A673 (cell line): ENCODE data around the gene SNX32. TPM values are rescaled to one million over a fixed set of nuclear protein-coding genes. Genes with fewer than 3 reads are reported as not detected.
"Not testable (repeated sequence)": the region's sequence is repeated elsewhere in the genome, so short reads cannot be mapped to it uniquely, and the experiment has no call there.

Source experiments
- BruUV-seq: library from RNA; stranded (reverse); fragments of 400-500 nt; replicated peaks from 2 replicates; lab custom pipeline; 2021; lab: Mats Ljungman, UMichigan
- CTCF ChIA-PET: fragments of 300-600 bp; sonication (Branson Sonifier 250); formaldehyde crosslinking; loops from one replicate; lab custom pipeline; 2022; ENCODE audit warnings: antibody characterized with exemption; lab: Charles Lee
- POLR2A ChIA-PET: fragments of 300-600 bp; sonication (Branson Sonifier 250); formaldehyde crosslinking; loops from one replicate; lab custom pipeline; 2022; ENCODE audit warnings: antibody characterized with exemption; ENCODE audit not compliant: low non-redundant PET; lab: Charles Lee
- DNase-seq: peaks from one replicate; pipeline ENCODE4 v3.0.0-alpha.2; 2015; ENCODE audit warnings: low spot score
- H3K27ac ChIP-seq: fragments of 200-600 bp; sonication (generic); 2 replicates; pipeline ENCODE4 v1.5.1; 2016; ENCODE audit warnings: mixed run types, low read depth, mild to moderate bottlenecking, mixed read lengths, antibody characterized with exemption, low read length; ENCODE audit not compliant: poor library complexity, severe bottlenecking
- H3K27me3 ChIP-seq: fragments of 200-600 bp; sonication (generic); replicated peaks from 2 replicates; pipeline ENCODE4 v1.6.1; 2017; ENCODE audit warnings: mixed run types, low read depth, mild to moderate bottlenecking, mixed read lengths, antibody characterized with exemption, low read length; ENCODE audit not compliant: insufficient read depth, poor library complexity
- H3K36me3 ChIP-seq: fragments of 200-600 bp; sonication (generic); 2 replicates; pipeline ENCODE4 v1.6.1; 2016; ENCODE audit warnings: mixed run types, mild to moderate bottlenecking, mixed read lengths, antibody characterized with exemption, low read length; ENCODE audit not compliant: insufficient read depth, poor library complexity, severe bottlenecking
- H3K4me1 ChIP-seq: fragments of 200-600 bp; sonication (generic); 2 replicates; pipeline ENCODE4 v1.6.1; 2017; ENCODE audit warnings: mixed run types, mild to moderate bottlenecking, mixed read lengths, antibody characterized with exemption, low read length; ENCODE audit not compliant: insufficient read depth, poor library complexity, severe bottlenecking
- H3K4me3 ChIP-seq: fragments of 200-600 bp; sonication (generic); 2 replicates; pipeline ENCODE4 v1.5.1; 2016; ENCODE audit warnings: low read depth, mixed run types, mild to moderate bottlenecking, mixed read lengths, low read length; ENCODE audit not compliant: poor library complexity, severe bottlenecking
- H3K9me3 ChIP-seq: fragments of 200-600 bp; sonication (generic); 2 replicates; pipeline ENCODE4 v1.6.1; 2016; ENCODE audit warnings: mixed run types, low read depth, mild to moderate bottlenecking, mixed read lengths, antibody characterized with exemption, low read length; ENCODE audit not compliant: poor library complexity, severe bottlenecking
- CTCF ChIP-seq: fragments of 300-800, 200-600 bp; sonication (generic); conservative IDR thresholded peaks from 2 replicates; pipeline ENCODE4 v1.5.1; 2017; ENCODE audit warnings: low read depth, mild to moderate bottlenecking, antibody characterized with exemption, low read length, moderate library complexity, mixed read lengths
- EZH2 ChIP-seq: fragments of 200-600 bp; sonication (generic); IDR thresholded peaks from 2 replicates; pipeline ENCODE4 v1.6.1; 2017; ENCODE audit warnings: borderline replicate concordance, low read depth, mild to moderate bottlenecking, mixed read lengths, antibody characterized with exemption, low read length; ENCODE audit not compliant: poor library complexity, severe bottlenecking
- intact Hi-C: fragments of 100-400 bp; cut with micrococcal nuclease; formaldehyde crosslinking; loops from one replicate; pipeline ENCODE4 v1.10.0; 2022; ENCODE audit not compliant: unreplicated experiment
- total RNA-seq: library from RNA; stranded (reverse); gene quantifications from 2 replicates; pipeline ENCODE4 v1.2.3, GENCODE V29; 2021

SNX32 gene
- total RNA-seq, 1 experiment from 2014 or later: 2.1 TPM

- POLR2A ChIA-PET: no interaction called here
- no TSS peak for BruUV-seq
- DNase-seq: no peak
These were observed 6.6 kb upstream of the SNX32 start for GRCh38 chr11:65826984-65827735.

GRCh38 chr11:65829459-65829858, 4.3 kb upstream of the SNX32 start:
- no TSS peak for BruUV-seq
- H3K36me3 ChIP-seq: no peaks in the 10 kb centered on the region
- CTCF ChIA-PET: interaction anchor here (0.7 to 1.1 kb wide), 2 partner anchors 50 to 1065 kb away, joined by 3 to 4 read pairs; no protein-coding TSS in a partner anchor
- POLR2A ChIA-PET: no interaction called here
- no peak for DNase-seq
- TF ChIP-seq EZH2 (no peak), CTCF (no peak)
- no peaks in the 10 kb centered on the region for H3K27me3 ChIP-seq
- H3K9me3 ChIP-seq: no peaks in the 10 kb centered on the region
- no peaks in the 10 kb centered on the region for H3K4me1 ChIP-seq
- no peak overlapping the region for H3K4me3 ChIP-seq
- H3K27ac ChIP-seq: no peak overlapping the region
- intact Hi-C loops: no loop called here

More at GRCh38 chr11:65826984-65827735, 6.6 kb upstream of the SNX32 start:
- TF ChIP-seq CTCF: no peak
- no peak for TF ChIP-seq EZH2
- intact Hi-C loops: no loop called here
- Histone ChIP-seq H3K27ac (no peak overlapping the region), H3K4me3 (no peak overlapping the region), H3K27me3 (no peaks in the 10 kb centered on the region), H3K9me3 (no peaks in the 10 kb centered on the region), H3K36me3 (no peaks in the 10 kb centered on the region), H3K4me1 (no peaks in the 10 kb centered on the region)
- CTCF ChIA-PET: interaction anchor here (0.6 to 1.2 kb wide), 3 partner anchors 47 to 300 kb away, joined by 3 to 13 read pairs (median 5); partner anchors contain the start of gene AP5B1

GRCh38 chr11:65832231-65832630, 1.5 kb upstream of the SNX32 start:
- H3K27ac ChIP-seq, H3K4me1 ChIP-seq, intact Hi-C loops, H3K36me3 ChIP-seq, H3K4me3 ChIP-seq, BruUV-seq, H3K9me3 ChIP-seq, H3K27me3 ChIP-seq, DNase-seq: not testable (repeated sequence)
- ChIA-PET POLR2A (interaction anchor here (0.6 to 0.7 kb wide), 2 partner anchors 56 to 218 kb away, joined by 3 to 8 read pairs; partner anchors contain the start of gene FIBP), CTCF (interaction anchor here (0.8 kb wide), 1 partner anchor 27 kb away, joined by 3 read pairs; no protein-coding TSS in a partner anchor)
